Lower lobe of right lung (tissue), 2 donors: Measurements from ENCODE around the gene TPCN1. TPM values are rescaled to one million over a fixed set of nuclear protein-coding genes. Genes with fewer than 3 reads are reported as not detected.
A peak's percentile ranks its signal among the peaks of the same experiment; 100 is the strongest.

ENCODE experiments used
- ATAC-seq, 2 donors: fragments of 200-7000 bp; cut with Tn5 transposase; one replicate each; pipeline ENCODE4 v1.9.1; 2020 to 2022; ENCODE audit warnings: mild to moderate bottlenecking in 2 of 2, moderate library complexity in 2 of 2
- DNase-seq: peaks from one replicate; pipeline ENCODE4 v3.0.0-alpha.2; 2020
- H3K27ac ChIP-seq: fragments of 200-600 bp; one replicate; pipeline ENCODE4 v1.8.0; 2022
- H3K27me3 ChIP-seq: fragments of 200-600 bp; one replicate; pipeline ENCODE4 v1.8.0; 2022; ENCODE audit warnings: low read depth
- H3K36me3 ChIP-seq: fragments of 200-600 bp; one replicate; pipeline ENCODE4 v1.8.0; 2022; ENCODE audit warnings: mild to moderate bottlenecking
- H3K4me1 ChIP-seq: fragments of 200-600 bp; one replicate; pipeline ENCODE4 v1.8.0; 2022
- H3K4me3 ChIP-seq: fragments of 200-600 bp; one replicate; pipeline ENCODE4 v1.8.0; 2022; ENCODE audit warnings: mild to moderate bottlenecking
- H3K9me3 ChIP-seq: fragments of 200-600 bp; one replicate; pipeline ENCODE4 v1.8.0; 2022
- CTCF ChIP-seq: fragments of 200-600 bp; IDR thresholded peaks from one replicate; pipeline ENCODE4 v1.8.0; 2022; ENCODE audit warnings: antibody characterized with exemption, mild to moderate bottlenecking
- intact Hi-C: fragments of 100-400 bp; cut with DNase I; formaldehyde crosslinking; loops from one replicate; pipeline ENCODE4 v1.11.0; 2022
- total RNA-seq: library from RNA; stranded (reverse); fragmentation: NEBNext Ultra II Directional; extraction: Animal tissue kit (Norgen Biotek cat#: 25700); gene quantifications from one replicate; pipeline ENCODE4 v1.2.1, GENCODE V29; 2021
- donor health status: DM: no; HTN: yes; CAD: no; lungs with severe emphysema.

Gene TPCN1
- total RNA-seq, 1 donor from 2014 or later, result 68.1 TPM

- H3K27ac ChIP-seq, result no peak overlapping the region
- intact Hi-C loops, result no loop called here
- H3K4me3 ChIP-seq, result no peak overlapping the region
- ATAC-seq (no peak), DNase-seq (no peak)
- peaks cover 25% of the 10 kb centered on the region for H3K4me1 ChIP-seq
- H3K36me3 ChIP-seq, result peaks cover 70% of the 10 kb centered on the region
- no peak for TF ChIP-seq CTCF
- H3K9me3 ChIP-seq, result no peaks in the 10 kb centered on the region
- H3K27me3 ChIP-seq, result no peaks in the 10 kb centered on the region
These were observed 75.4 kb downstream of the TPCN1 start for GRCh38 chr12:113296557-113297213.

GRCh38 chr12:113297214-113297587 lies 75.9 kb downstream of the TPCN1 start:
- H3K4me1 ChIP-seq, result peaks cover 25% of the 10 kb centered on the region
- TF ChIP-seq CTCF, result no peak
- no peak overlapping the region for H3K4me3 ChIP-seq
- no peaks in the 10 kb centered on the region for H3K9me3 ChIP-seq
- intact Hi-C loops, result no loop called here
- no peak for DNase-seq
- H3K36me3 ChIP-seq, result peaks cover 70% of the 10 kb centered on the region
- no peak for ATAC-seq
- H3K27ac ChIP-seq, result no peak overlapping the region
- no peaks in the 10 kb centered on the region for H3K27me3 ChIP-seq

GRCh38 chr12:113297621-113298471 lies 76.6 kb downstream of the TPCN1 start:
- intact Hi-C loops, result no loop called here
- Histone ChIP-seq H3K4me3 (no peak overlapping the region), H3K27ac (peak overlapping the region; percentile 75), H3K4me1 (peaks cover 25% of the 10 kb centered on the region), H3K36me3 (peaks cover 64% of the 10 kb centered on the region), H3K27me3 (no peaks in the 10 kb centered on the region), H3K9me3 (no peaks in the 10 kb centered on the region)
- no peak for TF ChIP-seq CTCF
- DNase-seq (no peak), ATAC-seq (no peak)

GRCh38 chr12:113298472-113298817 lies 77.2 kb downstream of the TPCN1 start:
- ATAC-seq, result no peak
- Histone ChIP-seq H3K4me1 (peaks cover 25% of the 10 kb centered on the region), H3K27me3 (no peaks in the 10 kb centered on the region), H3K36me3 (peaks cover 58% of the 10 kb centered on the region), H3K27ac (peak overlapping the region; percentile 75), H3K4me3 (no peak overlapping the region), H3K9me3 (no peaks in the 10 kb centered on the region)
- TF ChIP-seq CTCF, result no peak
- intact Hi-C loops, result no loop called here
- no peak for DNase-seq

- intact Hi-C loops, result no loop called here
- H3K27me3 ChIP-seq, result no peaks in the 10 kb centered on the region
- peak overlapping the region; percentile 75 for H3K27ac ChIP-seq
- DNase-seq, result no peak
- no peaks in the 10 kb centered on the region for H3K9me3 ChIP-seq
- H3K4me1 ChIP-seq, result peaks cover 25% of the 10 kb centered on the region
- no peak overlapping the region for H3K4me3 ChIP-seq
- peak in 1 of 2 donors; percentile 1 for ATAC-seq
- H3K36me3 ChIP-seq, result peaks cover 58% of the 10 kb centered on the region
- no peak for TF ChIP-seq CTCF
These were observed 77.7 kb downstream of the TPCN1 start for GRCh38 chr12:113298861-113299545.
